Astrocyte of the spinal cord (primary cell): ENCODE results near the gene CNOT1.

ENCODE experiments used
- DNase-seq: peaks from one replicate; pipeline ENCODE4 v3.0.0; 2011; ENCODE audit warnings: low read depth, low spot score
- H3K4me3 ChIP-seq: 2 replicates; pipeline ENCODE4 v1.5.1; 2011; ENCODE audit warnings: low read depth, mild to moderate bottlenecking, low read length, moderate library complexity
- in situ Hi-C: cut with HindIII; loops from 2 replicates; pipeline ENCODE4 v1.10.0; 2017; ENCODE audit warnings: low sequenced_read_pairs
- TF ChIP-seq, protein P1 (sequence below): IDR thresholded peaks from 2 replicates; pipeline ENCODE4 v1.5.1; 2012; ENCODE audit warnings: low read depth, mild to moderate bottlenecking, low read length, inconsistent platforms

The CNOT1 gene

GRCh38 chr16:58608601-58609136, 21.0 kb downstream of the CNOT1 start:
- no peak overlapping the region for H3K4me3 ChIP-seq
- in situ Hi-C loops, result no loop called here
- TF ChIP-seq, protein P1, sequence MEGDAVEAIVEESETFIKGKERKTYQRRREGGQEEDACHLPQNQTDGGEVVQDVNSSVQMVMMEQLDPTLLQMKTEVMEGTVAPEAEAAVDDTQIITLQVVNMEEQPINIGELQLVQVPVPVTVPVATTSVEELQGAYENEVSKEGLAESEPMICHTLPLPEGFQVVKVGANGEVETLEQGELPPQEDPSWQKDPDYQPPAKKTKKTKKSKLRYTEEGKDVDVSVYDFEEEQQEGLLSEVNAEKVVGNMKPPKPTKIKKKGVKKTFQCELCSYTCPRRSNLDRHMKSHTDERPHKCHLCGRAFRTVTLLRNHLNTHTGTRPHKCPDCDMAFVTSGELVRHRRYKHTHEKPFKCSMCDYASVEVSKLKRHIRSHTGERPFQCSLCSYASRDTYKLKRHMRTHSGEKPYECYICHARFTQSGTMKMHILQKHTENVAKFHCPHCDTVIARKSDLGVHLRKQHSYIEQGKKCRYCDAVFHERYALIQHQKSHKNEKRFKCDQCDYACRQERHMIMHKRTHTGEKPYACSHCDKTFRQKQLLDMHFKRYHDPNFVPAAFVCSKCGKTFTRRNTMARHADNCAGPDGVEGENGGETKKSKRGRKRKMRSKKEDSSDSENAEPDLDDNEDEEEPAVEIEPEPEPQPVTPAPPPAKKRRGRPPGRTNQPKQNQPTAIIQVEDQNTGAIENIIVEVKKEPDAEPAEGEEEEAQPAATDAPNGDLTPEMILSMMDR, result no peak
- no peak for DNase-seq

GRCh38 chr16:58605562-58605961, 24.1 kb downstream of the CNOT1 start:
- in situ Hi-C loops, result no loop called here
- no peak for DNase-seq
- no peak overlapping the region for H3K4me3 ChIP-seq
- TF ChIP-seq, protein P1, result no peak

- DNase-seq, result no peak
- in situ Hi-C loops, result no loop called here
- TF ChIP-seq, protein P1, result no peak
- H3K4me3 ChIP-seq, result no peak overlapping the region
These were observed 38.5 kb downstream of the CNOT1 start for GRCh38 chr16:58591083-58591482.

DNA sequence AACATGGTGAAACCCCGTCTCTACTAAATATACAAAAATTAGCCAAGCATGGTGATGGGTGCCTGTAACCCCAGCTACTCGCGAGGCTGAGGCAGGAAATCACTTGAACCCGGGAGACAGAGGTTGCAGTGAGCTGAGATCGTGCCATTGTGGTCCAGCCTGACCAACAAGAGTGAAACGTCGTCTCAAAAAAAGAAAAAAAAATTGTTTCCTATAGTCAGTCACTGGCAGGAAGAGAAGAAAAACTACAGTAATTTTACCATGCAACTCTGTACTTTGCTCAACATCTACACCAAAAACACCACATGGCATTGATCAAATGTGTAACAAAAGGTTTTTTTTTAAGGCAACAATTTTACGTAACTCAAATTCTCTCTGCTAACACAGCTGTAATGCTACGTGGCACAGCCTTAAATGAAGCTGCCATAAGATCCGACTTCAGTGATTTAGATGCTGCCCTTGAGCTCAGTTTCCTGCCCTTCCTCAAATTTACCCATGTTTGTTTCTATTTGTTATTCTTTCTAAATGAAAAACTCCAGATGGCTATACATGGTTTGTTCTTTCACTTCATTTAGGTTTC, 40.2 kb downstream of the CNOT1 start:
- DNase-seq, result no peak
- TF ChIP-seq, protein P1, result no peak
- in situ Hi-C loops, result no loop called here
- H3K4me3 ChIP-seq, result no peak overlapping the region

GRCh38 chr16:58588406-58588805, 41.2 kb downstream of the CNOT1 start:
- TF ChIP-seq, protein P1, result no peak
- in situ Hi-C loops, result no loop called here
- H3K4me3 ChIP-seq, result no peak overlapping the region
- DNase-seq, result no peak

GRCh38 chr16:58586340-58587030, 43.1 kb downstream of the CNOT1 start:
- DNase-seq, result no peak
- in situ Hi-C loops, result no loop called here
- no peak overlapping the region for H3K4me3 ChIP-seq
- TF ChIP-seq, protein P1, result no peak
